ENCODE data around the gene GTF3C1.

DNA sequence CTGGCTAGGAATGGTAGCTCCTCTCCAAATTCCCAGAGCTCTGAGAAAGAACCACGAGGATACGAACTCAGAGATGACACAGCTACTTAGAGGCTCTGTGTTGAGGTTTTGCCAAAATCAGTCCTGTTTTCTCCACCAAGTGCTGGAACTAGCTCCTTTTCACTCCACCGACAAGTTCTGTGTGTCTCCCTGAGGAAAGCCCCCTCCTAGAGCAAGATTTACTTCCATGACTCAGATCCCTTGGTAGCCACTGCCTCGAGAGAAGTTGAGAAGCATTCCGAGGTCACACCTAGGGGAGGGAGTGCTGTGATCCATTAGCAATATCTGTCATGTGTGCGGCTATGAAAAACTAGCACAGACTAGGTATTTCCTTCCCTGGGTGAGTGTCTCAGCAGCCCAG is 117.2 kb downstream of the GTF3C1 start:
- TF ChIP-seq, protein P1, sequence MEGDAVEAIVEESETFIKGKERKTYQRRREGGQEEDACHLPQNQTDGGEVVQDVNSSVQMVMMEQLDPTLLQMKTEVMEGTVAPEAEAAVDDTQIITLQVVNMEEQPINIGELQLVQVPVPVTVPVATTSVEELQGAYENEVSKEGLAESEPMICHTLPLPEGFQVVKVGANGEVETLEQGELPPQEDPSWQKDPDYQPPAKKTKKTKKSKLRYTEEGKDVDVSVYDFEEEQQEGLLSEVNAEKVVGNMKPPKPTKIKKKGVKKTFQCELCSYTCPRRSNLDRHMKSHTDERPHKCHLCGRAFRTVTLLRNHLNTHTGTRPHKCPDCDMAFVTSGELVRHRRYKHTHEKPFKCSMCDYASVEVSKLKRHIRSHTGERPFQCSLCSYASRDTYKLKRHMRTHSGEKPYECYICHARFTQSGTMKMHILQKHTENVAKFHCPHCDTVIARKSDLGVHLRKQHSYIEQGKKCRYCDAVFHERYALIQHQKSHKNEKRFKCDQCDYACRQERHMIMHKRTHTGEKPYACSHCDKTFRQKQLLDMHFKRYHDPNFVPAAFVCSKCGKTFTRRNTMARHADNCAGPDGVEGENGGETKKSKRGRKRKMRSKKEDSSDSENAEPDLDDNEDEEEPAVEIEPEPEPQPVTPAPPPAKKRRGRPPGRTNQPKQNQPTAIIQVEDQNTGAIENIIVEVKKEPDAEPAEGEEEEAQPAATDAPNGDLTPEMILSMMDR (conservative IDR thresholded peaks at IDR 0.05; ENCODE audit: low read depth, low read length): no peak
- no peak for TF ChIP-seq EZH2phosphoT487 (IDR thresholded peaks at IDR 0.05; ENCODE audit: borderline replicate concordance, low read length)
- TF ChIP-seq EZH2 (IDR thresholded peaks at IDR 0.05; ENCODE audit: low read length, unreplicated experiment): no peak
